GM19467 (cell line): ENCODE measurements around the gene ARL11.
"Not testable (repeated sequence)": the region's sequence is repeated elsewhere in the genome, so short reads cannot be mapped to it uniquely, and the experiment has no call there.

ENCODE experiments used
- ATAC-seq: cut with Tn5 transposase; IDR thresholded peaks from one replicate; pipeline ENCODE4 v1.9.1; 2021; ENCODE audit warnings: mild to moderate bottlenecking, moderate library complexity; ENCODE audit not compliant: unreplicated experiment

The ARL11 gene

GRCh38 chr13:49612042-49612441, 16.3 kb upstream of the ARL11 start:
- ATAC-seq = not testable (repeated sequence)

- no peak for ATAC-seq
These were observed 12.3 kb upstream of the ARL11 start for GRCh38 chr13:49615836-49616675.

GRCh38 chr13:49616676-49617065, 11.6 kb upstream of the ARL11 start:
- no peak for ATAC-seq

- ATAC-seq = peak; percentile 62
These were observed 8.1 kb upstream of the ARL11 start for GRCh38 chr13:49620170-49620621.

GRCh38 chr13:49622174-49622946, 5.9 kb upstream of the ARL11 start:
- no peak for ATAC-seq

- ATAC-seq = no peak
These were observed 4.1 kb upstream of the ARL11 start for GRCh38 chr13:49624229-49624628.

- no peak for ATAC-seq
These were observed 2.8 kb upstream of the ARL11 start for GRCh38 chr13:49625392-49626079.

GRCh38 chr13:49629196-49629938, 1.1 kb downstream of the ARL11 start:
- no peak for ATAC-seq

- no peak for ATAC-seq
These were observed 1.6 kb downstream of the ARL11 start for GRCh38 chr13:49629947-49630346.

- ATAC-seq = no peak
These were observed 2.3 kb downstream of the ARL11 start for GRCh38 chr13:49630580-49630979.

- no peak for ATAC-seq
These were observed 3.8 kb downstream of the ARL11 start for GRCh38 chr13:49632156-49632555.

GRCh38 chr13:49633710-49634109, 5.4 kb downstream of the ARL11 start:
- no peak for ATAC-seq

- ATAC-seq = no peak
These were observed 7.5 kb downstream of the ARL11 start for GRCh38 chr13:49635599-49636433.

- ATAC-seq = no peak
These were observed 8.4 kb downstream of the ARL11 start for GRCh38 chr13:49636705-49637104.

GRCh38 chr13:49638030-49638743, 9.9 kb downstream of the ARL11 start:
- ATAC-seq = no peak

GRCh38 chr13:49638744-49639072, 10.4 kb downstream of the ARL11 start:
- no peak for ATAC-seq

GRCh38 chr13:49641801-49642291, 13.5 kb downstream of the ARL11 start:
- no peak for ATAC-seq

- no peak for ATAC-seq
These were observed 14.8 kb downstream of the ARL11 start for GRCh38 chr13:49643035-49643646.

- ATAC-seq = no peak
These were observed 17.1 kb downstream of the ARL11 start for GRCh38 chr13:49645451-49645850.
